Measurements from ENCODE around the gene LAMP5.

LAMP5 gene

GRCh38 chr20:9543214-9543613, 28.8 kb downstream of the LAMP5 start:
- DNase-seq = no peak

- DNase-seq = no peak
Observed at GRCh38 chr20:9550283-9550682, 35.9 kb downstream of the LAMP5 start.

- DNase-seq = no peak
Observed at GRCh38 chr20:9550871-9551270, 36.5 kb downstream of the LAMP5 start.

GRCh38 chr20:9551808-9552550, 37.6 kb downstream of the LAMP5 start:
- DNase-seq = no peak

- DNase-seq = no peak
Observed at GRCh38 chr20:9555781-9556180, 41.4 kb downstream of the LAMP5 start.

- no peak for DNase-seq
Observed at GRCh38 chr20:9557411-9557810, 43.0 kb downstream of the LAMP5 start.

GRCh38 chr20:9565910-9566550, 51.6 kb downstream of the LAMP5 start:
- no peak for DNase-seq

- DNase-seq = no peak
Observed at GRCh38 chr20:9566977-9567376, 52.6 kb downstream of the LAMP5 start.

GRCh38 chr20:9570612-9571011, 56.2 kb downstream of the LAMP5 start:
- DNase-seq = no peak

- DNase-seq = no peak
Observed at GRCh38 chr20:9571783-9572182, 57.4 kb downstream of the LAMP5 start.

GRCh38 chr20:9572670-9573069, 58.3 kb downstream of the LAMP5 start:
- DNase-seq = no peak

- DNase-seq = no peak
Observed at GRCh38 chr20:9573335-9574151, 59.2 kb downstream of the LAMP5 start.

- DNase-seq = no peak
Observed at GRCh38 chr20:9574181-9574580, 59.8 kb downstream of the LAMP5 start.

- no peak for DNase-seq
Observed at GRCh38 chr20:9574776-9575175, 60.4 kb downstream of the LAMP5 start.

- no peak for DNase-seq
Observed at GRCh38 chr20:9575836-9576235, 61.4 kb downstream of the LAMP5 start.

- DNase-seq = no peak
Observed at GRCh38 chr20:9576695-9577094, 62.3 kb downstream of the LAMP5 start.

GRCh38 chr20:9577397-9577796, 63.0 kb downstream of the LAMP5 start:
- DNase-seq = no peak

- no peak for DNase-seq
Observed at GRCh38 chr20:9578594-9578993, 64.2 kb downstream of the LAMP5 start.

Measured in hematopoietic multipotent progenitor cell treated with erythropoietin and hydrocortisone succinate and interleukin-3 and kit ligand, for 8 days (in vitro differentiated cells).